ENCODE results near the gene OTUD4. TPM values are rescaled to one million over a fixed set of nuclear protein-coding genes. Genes with fewer than 3 reads are reported as not detected.
"Not testable (repeated sequence)": the region's sequence is repeated elsewhere in the genome, so short reads cannot be mapped to it uniquely, and the experiment has no call there.

Gene OTUD4
- total and polyA plus RNA-seq, 9 of the 15 experiments (the other 6 are each of a cell fraction or from before 2014, with no cell fraction given): 4.2 to 29.0 (median 24.8) TPM

GRCh38 chr4:145136219-145136618, 44.2 kb downstream of the OTUD4 start:
- in situ Hi-C loops (cut with MboI); ATAC-seq: not testable (repeated sequence)
- WGBS (ENCODE audit: insufficient coverage, low coverage, missing lambda C conversion rate): no CpG with 5 or more reads among the region's 1 CpG

DNA sequence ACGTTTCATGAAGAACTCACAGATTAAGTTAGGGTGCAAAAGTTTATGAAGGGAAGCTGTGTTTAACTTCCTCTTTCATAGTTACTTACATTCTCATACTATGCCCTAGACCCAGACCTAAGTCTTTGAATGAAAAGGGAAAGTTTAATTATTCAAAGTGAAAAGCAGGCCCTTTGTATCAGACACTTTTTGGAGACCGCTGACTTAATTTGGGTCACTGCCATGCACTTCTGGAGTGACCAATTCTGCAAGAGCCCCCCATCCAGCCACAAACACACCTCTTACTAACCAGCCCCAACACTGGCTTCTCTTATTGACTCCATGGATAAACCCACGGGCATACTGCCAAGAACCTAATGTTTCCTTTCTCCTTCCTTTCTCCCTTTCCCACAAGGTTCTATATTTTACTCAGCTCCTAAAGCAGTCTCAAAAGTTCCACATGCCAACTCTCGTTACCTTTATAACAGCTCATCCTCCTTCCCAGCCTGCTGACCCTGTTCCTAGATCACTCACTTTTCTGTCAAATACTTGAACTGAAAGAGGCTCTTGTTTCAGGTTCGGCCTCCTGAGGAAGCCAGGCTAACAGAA, 47.8 kb downstream of the OTUD4 start:
- no peak overlapping the region for H3K4me3 ChIP-seq
- CTCF ChIA-PET (ENCODE audit: low intra/inter-chr PET ratio): no interaction called here
- ATAC-seq (peak; percentile 44), DNase-seq (ENCODE audit: extremely low read depth in 1 of 4, low spot score in 3 of 4) (peak in 1 of 4 experiments; percentile 3), FAIRE-seq (no peak)
- H3K4me1 ChIP-seq (replicated peaks in 1 of 2; ENCODE audit: control insufficient read depth in 2 of 2, insufficient read depth in 2 of 2, low read length in 2 of 2): no peaks in the 10 kb centered on the region
- BruUV-seq (replicated peaks): no TSS peak
- H3K9me1 ChIP-seq (ENCODE audit: control insufficient read depth, insufficient read depth, low read length): no peaks in the 10 kb centered on the region
- no peak overlapping the region for H3K4me2 ChIP-seq (ENCODE audit: insufficient read depth, low read length)
- POLR2A ChIA-PET: no interaction called here
- H3K27ac ChIP-seq (ENCODE audit: extremely low read depth, low read depth, low read length): peak overlapping the region; percentile 29; the same call in 1 of the 3 replicates
- WGBS (ENCODE audit: insufficient coverage, low coverage, missing lambda C conversion rate): 70% methylated on average over 5 of the region's 5 CpGs
- H2AFZ ChIP-seq (ENCODE audit: low read depth, low read length): no peak overlapping the region
- H3K9me3 ChIP-seq (replicated peaks; ENCODE audit: control insufficient read depth, insufficient read depth, low read depth, low read length): no peaks in the 10 kb centered on the region
- in situ Hi-C loops (cut with MboI) (no loop called here), intact Hi-C loops (cut with micrococcal nuclease) (no loop called here)
- no peak overlapping the region for H3K9ac ChIP-seq (ENCODE audit: insufficient read depth in 1 of 2, low read depth in 2 of 2, low read length in 2 of 2)
- H3K36me3 ChIP-seq (ENCODE audit: control insufficient read depth, insufficient read depth, low read length): peaks cover 71% of the 10 kb centered on the region; the same call in 2 of the 3 replicates
- 0 out of 2 replicates have a peak, but pooled peaks have one; percentile 50 for TF ChIP-seq POLR2AphosphoS5 (IDR thresholded peaks at IDR 0.05; ENCODE audit: control insufficient read depth, insufficient read depth, low read depth, low read length)
- peak; percentile 61 for TF ChIP-seq POLR2B (IDR thresholded peaks at IDR 0.05; ENCODE audit: low read depth, partially characterized antibody)
- TF ChIP-seq NFIC (IDR thresholded peaks at IDR 0.05): peak; percentile 73
- TF ChIP-seq SUPT5H (IDR thresholded peaks at IDR 0.05): peak; percentile 46; the same call in 1 of the 2 replicates
- TF ChIP-seq POLR2A (conservative IDR thresholded peaks at IDR 0.05): peak; percentile 26; the same call in 1 of the 2 replicates
- TF ChIP-seq SIRT6 (IDR thresholded peaks at IDR 0.05; ENCODE audit: low read depth, low read length): no peak
- no peak for TF ChIP-seq NCOA6 (IDR thresholded peaks at IDR 0.05)
- H3K27me3 ChIP-seq (ENCODE audit: control insufficient read depth in 2 of 2, insufficient read depth in 2 of 2, low read length in 2 of 2): no peaks in the 10 kb centered on the region
- no peaks in the 10 kb centered on the region for H3K79me2 ChIP-seq (ENCODE audit: control insufficient read depth, insufficient read depth, low read length)
- H4K20me1 ChIP-seq (replicated peaks; ENCODE audit: control insufficient read depth, insufficient read depth, low read length): no peaks in the 10 kb centered on the region

More at GRCh38 chr4:145136219-145136618, 44.2 kb downstream of the OTUD4 start:
- H3K4me3 ChIP-seq; H3K27ac ChIP-seq (ENCODE audit: extremely low read depth, low read depth, low read length); H3K9ac ChIP-seq (ENCODE audit: insufficient read depth in 1 of 2, low read depth in 2 of 2, low read length in 2 of 2); FAIRE-seq; H2AFZ ChIP-seq (ENCODE audit: low read depth, low read length); CTCF ChIA-PET (ENCODE audit: low intra/inter-chr PET ratio); H4K20me1 ChIP-seq (replicated peaks; ENCODE audit: control insufficient read depth, insufficient read depth, low read length); H3K4me2 ChIP-seq (ENCODE audit: insufficient read depth, low read length); H3K9me1 ChIP-seq (ENCODE audit: control insufficient read depth, insufficient read depth, low read length); H3K79me2 ChIP-seq (ENCODE audit: control insufficient read depth, insufficient read depth, low read length); BruUV-seq (replicated peaks); DNase-seq (ENCODE audit: extremely low read depth in 1 of 4, low spot score in 3 of 4); H3K4me1 ChIP-seq (replicated peaks in 1 of 2; ENCODE audit: control insufficient read depth in 2 of 2, insufficient read depth in 2 of 2, low read length in 2 of 2); H3K9me3 ChIP-seq (replicated peaks; ENCODE audit: control insufficient read depth, insufficient read depth, low read depth, low read length); H3K27me3 ChIP-seq (ENCODE audit: control insufficient read depth in 2 of 2, insufficient read depth in 2 of 2, low read length in 2 of 2); POLR2A ChIA-PET; intact Hi-C loops (cut with micrococcal nuclease): not testable (repeated sequence)
- TF ChIP-seq, protein P1, sequence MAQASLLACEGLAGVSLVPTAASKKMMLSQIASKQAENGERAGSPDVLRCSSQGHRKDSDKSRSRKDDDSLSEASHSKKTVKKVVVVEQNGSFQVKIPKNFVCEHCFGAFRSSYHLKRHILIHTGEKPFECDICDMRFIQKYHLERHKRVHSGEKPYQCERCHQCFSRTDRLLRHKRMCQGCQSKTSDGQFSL (CRISPR knock-in tag; IDR thresholded peaks at IDR 0.05): not testable (repeated sequence)
- TF ChIP-seq, protein P1 (tag; IDR thresholded peaks at IDR 0.05): 0 out of 4 replicates have a peak, but pooled peaks of 1 of the 2 experiments have one; percentile 34
- H3K36me3 ChIP-seq (ENCODE audit: control insufficient read depth, insufficient read depth, low read length): peaks cover 69% of the 10 kb centered on the region

Data from K562 (cell line).